NCI-H146 treated with DMSO at 0.1 percent for 48 hours (cell line): ENCODE measurements around the gene PRMT3.
"Not testable (repeated sequence)": the region's sequence is repeated elsewhere in the genome, so short reads cannot be mapped to it uniquely, and the experiment has no call there.

Source experiments
- DNase-seq: peaks from one replicate; lab custom pipeline; 2025; ENCODE audit not compliant: unreplicated experiment; lab: John Stamatoyannopoulos, UW

PRMT3 gene

DNA sequence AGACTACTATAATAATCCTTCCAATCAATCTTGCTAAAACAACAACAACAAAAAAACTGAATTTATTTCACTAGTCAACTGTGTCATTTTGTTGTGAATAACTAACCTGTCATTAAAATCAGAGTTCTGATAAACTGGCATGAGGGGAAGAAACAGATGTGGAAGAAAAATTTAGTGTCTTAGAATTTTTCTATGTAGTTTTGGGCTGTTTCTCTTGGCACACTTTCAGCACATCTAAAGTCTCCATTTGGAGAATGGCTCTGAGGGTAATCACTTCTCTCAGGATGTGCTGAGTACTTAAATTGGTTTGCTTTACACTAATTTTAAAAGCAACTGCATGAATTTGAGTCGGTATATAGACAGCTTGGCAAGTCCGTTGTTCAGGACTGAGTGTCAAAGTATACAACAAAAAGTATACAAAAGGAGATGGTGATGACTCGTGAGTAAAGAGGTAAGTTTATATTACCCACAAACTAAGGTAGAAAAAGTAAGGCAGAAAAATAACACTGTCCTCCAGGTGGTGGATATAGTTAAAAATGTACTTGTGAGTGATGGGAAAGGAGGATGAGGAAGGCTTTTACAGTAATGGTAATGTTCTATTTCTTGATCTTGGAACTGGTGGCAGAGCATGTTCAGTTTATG is 13.8 kb upstream of the PRMT3 start:
- no peak for DNase-seq

DNA sequence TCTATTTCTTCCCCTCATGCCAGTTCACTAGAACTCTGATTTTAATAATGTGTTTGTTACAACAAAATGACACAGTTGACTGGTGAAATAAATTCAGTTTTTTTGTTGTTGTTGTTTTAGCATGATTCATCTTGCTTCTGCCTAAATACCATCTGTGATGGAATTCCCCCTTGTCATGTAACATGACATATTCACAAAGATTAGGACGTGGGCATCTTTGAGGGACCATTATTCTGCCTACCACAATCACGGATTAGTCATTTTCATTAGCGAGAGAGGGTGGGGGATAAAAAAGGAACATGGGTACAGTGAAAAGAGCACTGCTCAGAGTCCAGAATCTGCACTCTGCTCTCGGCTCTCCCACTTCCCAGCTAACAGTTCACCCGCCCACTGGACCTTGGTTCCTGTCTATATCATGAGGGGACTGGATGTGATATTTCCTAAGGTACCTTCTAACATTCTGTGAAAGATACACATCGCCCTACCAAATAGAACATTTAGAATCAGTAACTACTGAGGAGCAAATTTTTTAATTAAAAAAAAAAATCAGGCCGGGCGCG is 12.7 kb upstream of the PRMT3 start:
- DNase-seq: no peak

GRCh38 chr11:20376162-20376730 is 11.3 kb upstream of the PRMT3 start:
- DNase-seq: no peak

DNA sequence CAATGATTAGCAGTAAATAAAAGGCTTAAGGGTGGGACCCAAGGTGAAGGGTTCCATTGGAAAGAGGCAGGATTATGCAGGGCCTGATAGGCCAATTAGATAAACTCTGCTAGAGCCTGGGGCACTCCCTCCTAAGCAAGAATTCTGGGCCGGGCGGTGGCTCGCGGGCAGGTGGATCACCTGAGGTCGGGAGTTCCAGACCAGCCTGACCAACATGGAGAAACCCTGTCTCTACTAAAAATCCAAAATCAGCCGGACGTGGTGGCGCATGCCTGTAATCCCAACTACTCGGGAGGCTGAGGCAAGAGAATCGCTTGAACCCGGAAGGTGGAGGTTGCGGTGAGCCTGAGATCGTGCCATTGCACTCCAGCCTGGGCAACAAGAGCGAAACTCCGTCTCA is 1.5 kb upstream of the PRMT3 start:
- DNase-seq: not testable (repeated sequence)

GRCh38 chr11:20388096-20389055 is 860 bp downstream of the PRMT3 start:
- DNase-seq: no peak

DNA sequence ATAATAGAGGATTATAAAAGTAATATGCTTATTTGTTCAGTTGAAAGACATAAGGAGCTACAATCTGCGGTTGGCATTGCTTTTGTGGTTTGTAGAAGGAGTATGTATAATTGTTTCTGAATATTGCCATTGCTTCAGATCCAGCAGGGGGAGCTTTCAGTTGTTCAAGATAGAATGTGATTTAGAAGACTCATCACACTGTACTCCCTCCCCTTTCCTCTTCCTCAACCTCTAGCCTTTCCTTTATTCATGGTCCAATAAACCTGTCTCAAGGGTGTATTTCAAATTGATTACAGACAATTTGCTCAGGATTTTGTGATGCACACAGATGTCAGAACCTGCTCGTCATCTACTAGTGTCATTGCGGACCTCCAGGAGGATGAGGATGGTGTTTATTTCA is 9.8 kb downstream of the PRMT3 start:
- DNase-seq: peak; percentile 25

GRCh38 chr11:20399498-20399897 is 12.0 kb downstream of the PRMT3 start:
- no peak for DNase-seq

GRCh38 chr11:20403059-20403458 is 15.5 kb downstream of the PRMT3 start:
- no peak for DNase-seq

DNA sequence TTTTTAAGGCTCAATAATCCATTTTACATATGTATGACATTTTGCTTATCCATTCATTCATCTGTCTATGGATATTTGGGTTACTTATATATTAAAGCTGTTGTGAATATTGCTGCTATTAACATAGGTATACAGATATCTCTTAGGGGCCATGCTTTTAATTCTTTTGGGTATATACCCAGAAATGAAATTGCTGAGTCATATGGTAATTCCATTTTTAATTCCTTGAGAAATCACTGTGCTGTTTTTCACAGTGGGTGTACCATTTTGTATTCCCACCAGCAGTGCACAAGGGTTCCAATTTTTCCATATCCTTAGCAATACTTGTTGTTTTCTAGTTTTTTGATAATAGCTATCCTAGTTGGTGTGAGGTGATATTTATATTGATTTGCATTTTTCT is 19.0 kb downstream of the PRMT3 start:
- no peak for DNase-seq

- DNase-seq: no peak
These were observed 19.8 kb downstream of the PRMT3 start for GRCh38 chr11:20407344-20407743.

DNA sequence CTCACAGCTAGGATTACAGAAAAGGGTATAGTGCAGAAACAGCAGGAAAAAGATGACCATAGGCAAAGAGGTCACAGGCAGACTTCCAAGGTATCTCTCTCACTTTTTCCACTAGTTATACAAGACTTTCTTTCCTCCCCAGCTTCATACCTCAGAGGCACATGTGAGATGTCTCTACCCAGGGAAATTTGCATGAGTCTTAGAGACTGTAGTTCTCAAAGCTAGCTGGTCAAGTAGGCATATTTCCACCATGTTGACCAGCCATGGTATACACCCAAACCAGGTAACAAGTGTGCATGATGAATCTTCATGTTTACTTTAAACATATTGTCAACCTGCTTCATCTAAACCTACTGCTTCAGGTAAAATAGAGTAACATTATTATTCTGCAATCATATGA is 27.9 kb downstream of the PRMT3 start:
- DNase-seq: no peak

DNA sequence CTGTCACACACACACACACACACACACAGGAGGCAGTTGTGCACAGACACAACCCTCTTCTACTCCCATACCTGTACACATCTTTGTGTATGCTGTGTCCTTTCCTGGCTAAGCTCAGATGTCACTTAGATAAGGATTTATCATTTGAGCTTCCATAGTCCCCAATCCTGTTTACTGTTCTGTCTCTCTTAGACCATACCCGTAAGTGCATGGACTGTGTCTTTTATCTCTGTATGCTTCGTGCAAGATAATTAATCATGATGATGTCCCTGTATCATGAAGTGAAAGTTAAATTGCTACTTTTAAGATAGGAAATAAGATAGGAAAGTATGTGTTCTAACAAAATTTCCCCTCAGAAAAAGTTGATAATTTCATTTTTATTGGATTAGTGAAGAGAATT is 30.3 kb downstream of the PRMT3 start:
- DNase-seq: no peak

DNA sequence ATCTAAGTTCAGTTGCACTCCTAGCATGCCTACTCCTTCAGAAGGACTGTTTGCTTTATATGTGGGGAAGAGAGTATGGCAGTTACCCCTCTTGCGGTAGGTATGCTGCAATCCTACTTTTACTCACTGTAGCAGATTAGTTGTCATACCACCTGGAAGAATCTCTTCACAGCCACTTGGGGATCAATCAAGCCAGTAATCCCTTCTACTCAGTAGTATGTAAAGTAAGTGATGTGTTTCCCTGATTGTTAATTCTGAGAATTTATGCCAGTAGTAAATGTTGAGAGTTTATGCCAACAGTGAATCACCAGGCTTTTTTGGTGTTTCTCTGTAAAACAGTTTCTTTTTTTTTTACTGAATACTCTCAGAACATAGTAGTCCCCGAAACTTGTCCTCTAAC is 34.4 kb downstream of the PRMT3 start:
- DNase-seq: no peak

DNA sequence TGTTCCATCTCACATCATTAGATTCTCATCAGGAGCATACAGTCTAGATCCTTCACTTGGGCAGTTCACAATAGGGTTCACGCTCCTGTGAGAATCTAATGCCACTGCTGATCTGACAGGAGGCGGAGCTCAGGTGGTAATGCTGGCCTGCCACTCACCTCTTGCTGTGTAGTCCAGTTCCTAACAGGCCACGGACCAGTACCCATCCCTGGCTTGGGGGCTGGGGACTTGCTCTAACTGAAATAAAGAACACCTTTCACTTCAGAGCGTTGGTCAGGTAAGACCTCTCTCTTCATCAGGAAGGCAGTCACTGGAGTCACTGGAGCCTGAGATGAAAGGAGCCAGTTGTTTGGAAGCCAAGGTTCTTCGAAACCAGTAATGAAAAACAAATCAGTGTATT is 41.7 kb downstream of the PRMT3 start:
- no peak for DNase-seq

DNA sequence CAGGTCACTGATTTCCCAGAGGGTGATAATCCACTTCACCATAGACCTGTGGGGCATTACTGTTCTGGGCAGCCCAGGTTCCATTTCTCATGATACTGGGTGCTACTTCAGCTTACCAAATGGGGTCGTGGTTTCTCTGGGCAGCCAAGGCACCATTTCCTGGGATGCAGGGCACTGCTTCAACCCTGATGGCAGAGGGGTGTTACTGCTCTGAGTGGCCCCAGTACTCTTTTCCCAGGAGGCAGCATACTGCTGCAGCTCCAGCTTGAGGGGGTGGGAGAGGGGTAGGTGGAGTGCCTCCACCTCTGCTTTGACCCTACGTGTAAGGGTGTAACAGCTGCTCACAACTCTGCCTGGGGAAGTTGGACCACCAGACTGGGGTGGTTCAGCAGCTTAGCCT is 51.1 kb downstream of the PRMT3 start:
- DNase-seq: no peak

DNA sequence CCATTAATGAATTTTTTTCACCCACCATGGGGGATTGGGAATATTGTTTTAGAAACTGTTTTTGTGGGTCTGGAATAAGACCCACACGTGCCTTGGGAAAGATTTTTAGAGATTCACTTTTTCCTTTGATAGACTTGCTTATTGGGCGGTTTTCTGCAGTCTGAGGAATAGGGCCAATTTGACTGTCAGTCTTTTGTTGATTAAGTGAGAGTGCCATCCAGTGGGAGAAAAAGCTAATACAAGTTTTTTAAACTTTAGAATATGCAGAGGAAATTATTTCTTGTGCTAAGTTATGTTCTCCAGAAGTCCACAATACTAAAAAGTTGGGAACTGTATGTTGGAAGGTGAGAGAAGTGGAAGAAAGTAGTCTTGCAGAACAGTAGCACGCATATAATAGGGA is 56.1 kb downstream of the PRMT3 start:
- no peak for DNase-seq

GRCh38 chr11:20444535-20444934 is 57.0 kb downstream of the PRMT3 start:
- peak; percentile 15 for DNase-seq

GRCh38 chr11:20448834-20449233 is 61.3 kb downstream of the PRMT3 start:
- DNase-seq: no peak

GRCh38 chr11:20450829-20451228 is 63.3 kb downstream of the PRMT3 start:
- DNase-seq: no peak

DNA sequence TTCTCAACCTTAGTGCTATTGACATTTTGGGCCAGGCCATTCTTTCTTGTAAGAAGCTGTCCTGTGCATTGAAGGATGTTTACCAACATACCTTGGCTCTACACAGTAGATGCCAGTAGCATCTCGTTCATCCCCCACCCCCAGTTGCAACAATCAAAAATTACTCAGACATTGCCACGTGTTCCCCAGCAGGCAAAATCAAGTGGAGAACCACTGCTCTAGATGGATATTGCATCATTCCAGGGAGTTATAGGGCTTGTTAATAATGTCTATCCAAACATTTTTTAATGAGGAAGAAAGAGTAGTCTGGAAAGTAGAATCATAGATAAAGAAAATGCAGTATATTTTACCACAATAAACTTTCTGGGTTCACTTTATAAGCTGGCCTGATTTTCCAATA is 64.1 kb downstream of the PRMT3 start:
- DNase-seq: no peak

GRCh38 chr11:20452585-20452984 is 65.1 kb downstream of the PRMT3 start:
- no peak for DNase-seq
